Gastroesophageal sphincter (tissue), 4 donors: ENCODE results near the gene MTHFS. TPM values are rescaled to one million over a fixed set of nuclear protein-coding genes. Genes with fewer than 3 reads are reported as not detected.

Experiments used
- ATAC-seq: fragments of 150-250 bp; one replicate; pipeline ENCODE4 v1.9.1; 2016; ENCODE audit warnings: mild to moderate bottlenecking, moderate library complexity
- H3K27ac ChIP-seq, 4 donors: fragments of 200-600 bp; sonication (generic) in 3 of 4; 1 replicate in 3 of 4; 2 replicates in 1 of 4; pipeline ENCODE4 v1.5.1; 2016 to 2019
- H3K27me3 ChIP-seq: fragments of 200-600 bp; sonication (generic); one replicate; pipeline ENCODE4 v1.5.1; 2019
- H3K36me3 ChIP-seq, 2 donors: fragments of 200-600 bp; sonication (generic); one replicate each; pipeline ENCODE4 v1.5.1; 2019; ENCODE audit warnings: control low read depth in 1 of 2
- H3K4me1 ChIP-seq, 3 donors: fragments of 200-600 bp; sonication (generic); 1 replicate in 2 of 3; 2 replicates in 1 of 3; pipeline ENCODE4 v1.5.1; 2016 to 2019; ENCODE audit warnings: control low read depth in 2 of 3
- H3K4me3 ChIP-seq, 2 donors: fragments of 200-600 bp; sonication (generic); one replicate each; pipeline ENCODE4 v1.5.1; 2019; ENCODE audit warnings: mild to moderate bottlenecking in 1 of 2, moderate library complexity in 1 of 2
- H3K9me3 ChIP-seq, 3 donors: fragments of 200-600 bp; sonication (generic); one replicate each; pipeline ENCODE4 v1.5.1; 2017 to 2019; ENCODE audit warnings: control low read depth in 2 of 3
- CTCF ChIP-seq, 4 experiments: fragments of 200-600 bp in 2 of 4; fragments of 450-650 bp in 2 of 4; sonication (generic) in 1 of 4; IDR thresholded peaks; one replicate each; pipeline ENCODE4 v1.5.1; 2017 to 2019; ENCODE audit warnings: antibody characterized with exemption in 4 of 4, mild to moderate bottlenecking in 2 of 4, moderate library complexity in 2 of 4
- EP300 ChIP-seq: sonication (generic); formaldehyde crosslinking; IDR thresholded peaks from one replicate; pipeline ENCODE4 v1.6.1; 2017; ENCODE audit warnings: antibody characterized with exemption, mild to moderate bottlenecking
- POLR2A ChIP-seq, 2 donors: fragments of 450-650 bp; IDR thresholded peaks; one replicate each; pipeline ENCODE4 v1.6.1; 2017; ENCODE audit warnings: antibody characterized with exemption in 2 of 2, mild to moderate bottlenecking in 2 of 2, moderate library complexity in 1 of 2
- POLR2AphosphoS5 ChIP-seq: sonication (generic); formaldehyde crosslinking; IDR thresholded peaks from one replicate; pipeline ENCODE4 v1.6.1; 2017; ENCODE audit warnings: antibody characterized with exemption
- WGBS, 2 donors: methylation state at CpG; one replicate each; pipeline ENCODE4 v1.1.5; 2018; ENCODE audit warnings: low coverage in 1 of 2; 5-methylcytosine and 5-hydroxymethylcytosine counted together
- small RNA-seq, 4 donors: library from RNA; depleted of rRNA; stranded (forward); fragments of <200 nt; gene quantifications; one replicate each; pipeline ENCODE3, GENCODE V24; 2016
- total RNA-seq, 4 donors: library from RNA; depleted of rRNA; stranded (reverse); fragments of >200 nt; gene quantifications; one replicate each; pipeline ENCODE4 v1.1.0, GENCODE V29; 2016

Gene MTHFS
- total RNA-seq, 4 donors from 2014 or later: 7.9 to 12.8 (median 11.0) TPM

DNA sequence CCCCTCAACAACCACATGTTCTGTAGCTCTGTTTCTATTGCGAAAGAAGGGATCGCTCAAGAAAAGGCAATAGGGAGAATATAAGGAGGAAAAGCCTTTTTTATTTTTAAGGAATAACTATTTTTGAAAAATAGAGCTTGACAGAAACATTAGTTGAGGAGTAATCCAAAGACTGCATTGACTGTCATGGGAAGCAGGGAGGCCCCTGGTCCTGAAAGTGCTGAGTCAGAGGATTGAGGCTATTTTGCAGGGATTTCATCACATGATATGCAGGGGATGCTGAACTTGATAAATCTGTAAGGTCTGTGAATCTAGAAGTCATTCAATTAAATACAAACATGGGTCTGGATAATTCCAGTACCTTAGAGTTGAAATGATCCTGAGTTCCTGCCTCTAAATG, 92.0 kb downstream of the MTHFS start:
- no peaks in the 10 kb centered on the region for H3K9me3 ChIP-seq
- TF ChIP-seq POLR2AphosphoS5 (no peak), POLR2A (IDR thresholded peaks at IDR 0.05) (no peak), CTCF (IDR thresholded peaks at IDR 0.05) (no peak), EP300 (no peak)
- H3K4me3 ChIP-seq: no peak overlapping the region
- no peak overlapping the region for H3K27ac ChIP-seq
- H3K4me1 ChIP-seq: no peaks in the 10 kb centered on the region
- WGBS, 2 donors: 95 to 100% methylated on average over 1 to 2 of the region's 2 CpGs
- no peaks in the 10 kb centered on the region for H3K36me3 ChIP-seq
- no peak for ATAC-seq
- H3K27me3 ChIP-seq: no peaks in the 10 kb centered on the region

DNA sequence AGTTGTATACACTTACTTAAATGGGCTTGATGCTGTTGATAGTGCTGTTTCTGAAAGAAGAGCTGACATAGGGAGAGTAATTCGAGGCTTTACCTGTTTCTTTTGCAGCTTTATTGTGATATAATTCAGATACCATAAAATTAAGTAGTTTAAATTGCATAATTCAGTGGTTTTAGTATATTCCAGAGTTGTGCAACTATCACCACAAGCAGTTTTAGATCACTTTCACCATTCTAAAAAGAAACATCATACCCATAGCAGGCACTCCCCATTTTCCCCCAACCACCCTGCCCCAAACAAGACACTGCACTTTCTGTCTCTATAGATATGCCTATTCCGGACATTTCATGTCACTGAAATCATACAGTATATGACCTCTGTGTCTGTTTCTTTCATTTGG, 98.5 kb downstream of the MTHFS start:
- Histone ChIP-seq H3K27me3 (no peaks in the 10 kb centered on the region), H3K27ac (no peak overlapping the region), H3K4me3 (no peak overlapping the region), H3K36me3 (no peaks in the 10 kb centered on the region), H3K4me1 (no peaks in the 10 kb centered on the region), H3K9me3 (peaks cover 0 to 5% (median 0%) of the 10 kb centered on the region in 3 donors)
- TF ChIP-seq EP300 (no peak), POLR2AphosphoS5 (no peak), POLR2A (IDR thresholded peaks at IDR 0.05) (no peak), CTCF (IDR thresholded peaks at IDR 0.05) (no peak)
- 65 to 66% methylated on average over 2 of the region's 2 CpGs for WGBS, 2 donors
- ATAC-seq: no peak

Small RNAs within 50 kb of the gene (small RNA-seq; reads per million reads assigned to genes)
- gene RNU6-667P: 0 reads per million in 4 donors

Other genes starting within 250 kb of the MTHFS start
- 10 to 100 TPM in 1 of 4 donors, under 1 TPM in 1, not detected in 2; 0.62 to 13.3 TPM for gene BCL2A1, start 74.2 kb upstream of the MTHFS start, total RNA-seq
- 100 to 1,000 TPM in 3 of 4 donors, 10 to 100 TPM in 1; 95.6 to 137 (median 131) TPM for gene ZFAND6, start 162.7 kb upstream of the MTHFS start, total RNA-seq